Smooth muscle cell of the brain vasculature (primary cell): ENCODE results near the gene SLC25A20.

Source experiments
- DNase-seq: peaks from one replicate; pipeline ENCODE4 v3.0.0-alpha.2; 2012; ENCODE audit warnings: low read depth, low spot score

The SLC25A20 gene

GRCh38 chr3:48897460-48898376 is 964 bp downstream of the SLC25A20 start:
- no peak for DNase-seq

- DNase-seq = no peak
These were observed 1.7 kb downstream of the SLC25A20 start for GRCh38 chr3:48896936-48897335.

GRCh38 chr3:48894516-48894915 is 4.2 kb downstream of the SLC25A20 start:
- no peak for DNase-seq

- no peak for DNase-seq
These were observed 7.1 kb downstream of the SLC25A20 start for GRCh38 chr3:48891606-48892005.

GRCh38 chr3:48885753-48886152 is 12.9 kb downstream of the SLC25A20 start:
- no peak for DNase-seq

GRCh38 chr3:48881652-48882114 is 17.0 kb downstream of the SLC25A20 start:
- no peak for DNase-seq

GRCh38 chr3:48881006-48881405 is 17.7 kb downstream of the SLC25A20 start:
- no peak for DNase-seq

GRCh38 chr3:48879994-48880377 is 18.7 kb downstream of the SLC25A20 start:
- no peak for DNase-seq

- no peak for DNase-seq
These were observed 19.2 kb downstream of the SLC25A20 start for GRCh38 chr3:48879307-48879993.

- no peak for DNase-seq
These were observed 21.0 kb downstream of the SLC25A20 start for GRCh38 chr3:48877671-48878070.

- no peak for DNase-seq
These were observed 35.6 kb downstream of the SLC25A20 start for GRCh38 chr3:48863122-48863521.

GRCh38 chr3:48859206-48859605 is 39.5 kb downstream of the SLC25A20 start:
- DNase-seq = no peak

- no peak for DNase-seq
These were observed 40.0 kb downstream of the SLC25A20 start for GRCh38 chr3:48858709-48859108.

GRCh38 chr3:48857641-48858040 is 41.0 kb downstream of the SLC25A20 start:
- no peak for DNase-seq

GRCh38 chr3:48856469-48856868 is 42.2 kb downstream of the SLC25A20 start:
- no peak for DNase-seq

GRCh38 chr3:48855681-48856447 is 42.8 kb downstream of the SLC25A20 start:
- no peak for DNase-seq

- no peak for DNase-seq
These were observed 46.5 kb downstream of the SLC25A20 start for GRCh38 chr3:48852151-48852550.

GRCh38 chr3:48851407-48851806 is 47.3 kb downstream of the SLC25A20 start:
- DNase-seq = no peak

- no peak for DNase-seq
These were observed 49.7 kb downstream of the SLC25A20 start for GRCh38 chr3:48848816-48849515.

GRCh38 chr3:48847504-48848423 is 50.9 kb downstream of the SLC25A20 start, which contains the start of gene PRKAR2A:
Gene PRKAR2A, minus strand, starts transcription at chr3:48847874. Its CDS starts 278 bp downstream, at chr3:48847596.
- peak; percentile 81 for DNase-seq
